ENCODE measurements around the gene ALKBH4.

Gene ALKBH4

GRCh38 chr7:102473271-102473991 is 8.8 kb upstream of the ALKBH4 start:
- Histone ChIP-seq H3K27ac (replicated peaks) (no peak overlapping the region), H3K4me3 (replicated peaks; ENCODE audit: insufficient read depth, low read length) (no peak overlapping the region), H3K27me3 (ENCODE audit: insufficient read depth, poor library complexity, severe bottlenecking) (no peaks in the 10 kb centered on the region)
- no peak for DNase-seq (ENCODE audit: low read depth in 1 of 2, low spot score in 1 of 2)
- TF ChIP-seq, protein P1, sequence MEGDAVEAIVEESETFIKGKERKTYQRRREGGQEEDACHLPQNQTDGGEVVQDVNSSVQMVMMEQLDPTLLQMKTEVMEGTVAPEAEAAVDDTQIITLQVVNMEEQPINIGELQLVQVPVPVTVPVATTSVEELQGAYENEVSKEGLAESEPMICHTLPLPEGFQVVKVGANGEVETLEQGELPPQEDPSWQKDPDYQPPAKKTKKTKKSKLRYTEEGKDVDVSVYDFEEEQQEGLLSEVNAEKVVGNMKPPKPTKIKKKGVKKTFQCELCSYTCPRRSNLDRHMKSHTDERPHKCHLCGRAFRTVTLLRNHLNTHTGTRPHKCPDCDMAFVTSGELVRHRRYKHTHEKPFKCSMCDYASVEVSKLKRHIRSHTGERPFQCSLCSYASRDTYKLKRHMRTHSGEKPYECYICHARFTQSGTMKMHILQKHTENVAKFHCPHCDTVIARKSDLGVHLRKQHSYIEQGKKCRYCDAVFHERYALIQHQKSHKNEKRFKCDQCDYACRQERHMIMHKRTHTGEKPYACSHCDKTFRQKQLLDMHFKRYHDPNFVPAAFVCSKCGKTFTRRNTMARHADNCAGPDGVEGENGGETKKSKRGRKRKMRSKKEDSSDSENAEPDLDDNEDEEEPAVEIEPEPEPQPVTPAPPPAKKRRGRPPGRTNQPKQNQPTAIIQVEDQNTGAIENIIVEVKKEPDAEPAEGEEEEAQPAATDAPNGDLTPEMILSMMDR (IDR thresholded peaks at IDR 0.05; ENCODE audit: insufficient read depth, low read length) = no peak
- TF ChIP-seq SPI1 (IDR thresholded peaks at IDR 0.05; ENCODE audit: borderline replicate concordance, low read depth) = no peak
- no peak for TF ChIP-seq GABPA (IDR thresholded peaks at IDR 0.05; ENCODE audit: low read depth)
- no peak for TF ChIP-seq REST (IDR thresholded peaks at IDR 0.05; ENCODE audit: insufficient replicate concordance, low read depth)

DNA sequence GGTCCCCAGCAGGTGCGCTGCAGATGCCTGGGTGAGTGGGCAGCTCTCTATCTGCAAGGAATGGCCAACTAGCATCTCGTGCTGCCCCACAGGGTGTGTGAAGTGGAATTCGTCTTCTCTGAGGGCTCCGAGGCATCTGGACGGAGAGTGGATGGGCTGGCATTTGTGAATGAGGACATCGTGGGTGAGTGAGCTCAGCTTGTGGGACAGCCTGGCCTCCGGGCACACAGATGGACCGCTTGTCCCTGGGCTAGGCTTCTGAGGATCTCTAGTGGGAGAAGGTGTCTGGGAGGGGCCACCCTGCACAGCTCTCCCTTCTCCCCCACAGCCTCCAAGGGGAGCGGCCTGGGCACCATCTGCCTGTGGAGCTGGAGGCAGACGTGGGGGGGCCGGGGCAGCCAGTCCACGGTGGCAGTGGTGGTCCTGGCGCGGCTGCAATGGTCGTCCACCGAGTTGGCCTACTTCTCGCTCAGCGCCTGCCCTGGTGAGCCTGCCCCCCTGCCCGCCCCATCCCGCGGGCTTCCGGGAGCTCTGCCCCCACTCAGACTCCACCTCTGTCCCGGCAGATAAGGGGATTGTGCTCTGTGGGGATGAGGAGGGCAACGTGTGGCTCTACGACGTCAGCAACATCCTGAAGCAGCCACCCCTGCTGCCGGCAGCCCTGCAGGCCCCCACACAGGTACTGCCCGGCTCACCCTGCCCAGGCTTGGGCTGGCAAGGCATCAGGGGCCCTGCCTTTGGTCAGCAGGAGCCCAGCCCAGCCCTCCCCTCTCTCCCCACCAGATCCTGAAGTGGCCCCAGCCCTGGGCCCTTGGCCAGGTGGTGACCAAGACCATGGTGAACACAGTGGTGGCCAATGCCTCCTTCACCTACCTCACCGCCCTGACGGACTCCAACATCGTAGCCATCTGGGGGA is 7.7 kb upstream of the ALKBH4 start:
- Histone ChIP-seq H3K27me3 (ENCODE audit: insufficient read depth, poor library complexity, severe bottlenecking) (no peaks in the 10 kb centered on the region), H3K4me3 (replicated peaks; ENCODE audit: insufficient read depth, low read length) (no peak overlapping the region), H3K27ac (replicated peaks) (no peak overlapping the region)
- no peak for TF ChIP-seq REST (IDR thresholded peaks at IDR 0.05; ENCODE audit: insufficient replicate concordance, low read depth)
- no peak for TF ChIP-seq GABPA (IDR thresholded peaks at IDR 0.05; ENCODE audit: low read depth)
- no peak for TF ChIP-seq SPI1 (IDR thresholded peaks at IDR 0.05; ENCODE audit: borderline replicate concordance, low read depth)
- no peak for TF ChIP-seq POLR2AphosphoS5 (IDR thresholded peaks at IDR 0.05; ENCODE audit: low read depth)
- TF ChIP-seq, protein P1 (IDR thresholded peaks at IDR 0.05; ENCODE audit: insufficient read depth, low read length) = no peak
- no peak for DNase-seq (ENCODE audit: low read depth in 1 of 2, low spot score in 1 of 2)

DNA sequence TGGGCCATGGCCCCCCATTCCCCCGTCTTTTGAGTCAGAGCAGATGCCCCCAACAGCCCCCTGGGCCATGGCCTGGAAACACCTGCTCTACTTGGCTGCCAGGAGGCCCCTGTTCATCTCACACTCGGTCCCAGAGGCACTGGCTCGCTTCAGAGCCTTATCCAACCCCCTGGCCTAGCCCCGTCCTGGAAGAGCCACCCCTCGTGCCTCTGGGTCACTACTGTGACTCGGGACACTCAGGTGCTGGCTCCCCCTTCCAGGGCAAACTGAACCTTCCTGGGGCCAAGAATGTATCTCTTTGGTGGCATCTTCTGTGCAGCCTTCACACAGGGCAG is 7.1 kb upstream of the ALKBH4 start:
- H3K4me3 ChIP-seq (replicated peaks; ENCODE audit: insufficient read depth, low read length) = no peak overlapping the region
- DNase-seq (ENCODE audit: low read depth in 1 of 2, low spot score in 1 of 2) = no peak
- H3K27me3 ChIP-seq (ENCODE audit: insufficient read depth, poor library complexity, severe bottlenecking) = no peaks in the 10 kb centered on the region
- H3K27ac ChIP-seq (replicated peaks) = no peak overlapping the region
- TF ChIP-seq POLR2AphosphoS5 (IDR thresholded peaks at IDR 0.05; ENCODE audit: low read depth) = no peak; the same call in 1 of the 2 replicates
- TF ChIP-seq SPI1 (IDR thresholded peaks at IDR 0.05; ENCODE audit: borderline replicate concordance, low read depth) = no peak
- no peak for TF ChIP-seq REST (IDR thresholded peaks at IDR 0.05; ENCODE audit: insufficient replicate concordance, low read depth)
- TF ChIP-seq, protein P1 (IDR thresholded peaks at IDR 0.05; ENCODE audit: insufficient read depth, low read length) = no peak
- no peak for TF ChIP-seq GABPA (IDR thresholded peaks at IDR 0.05; ENCODE audit: low read depth)

All from HL-60 (cell line).